NCI-H146 (cell line): Measurements from ENCODE around the gene GABBR2.
"Not testable (repeated sequence)": the region's sequence is repeated elsewhere in the genome, so short reads cannot be mapped to it uniquely, and the experiment has no call there.

Source experiments
- DNase-seq: peaks from one replicate; lab custom pipeline; 2025; lab: John Stamatoyannopoulos, UW

The GABBR2 gene

DNA sequence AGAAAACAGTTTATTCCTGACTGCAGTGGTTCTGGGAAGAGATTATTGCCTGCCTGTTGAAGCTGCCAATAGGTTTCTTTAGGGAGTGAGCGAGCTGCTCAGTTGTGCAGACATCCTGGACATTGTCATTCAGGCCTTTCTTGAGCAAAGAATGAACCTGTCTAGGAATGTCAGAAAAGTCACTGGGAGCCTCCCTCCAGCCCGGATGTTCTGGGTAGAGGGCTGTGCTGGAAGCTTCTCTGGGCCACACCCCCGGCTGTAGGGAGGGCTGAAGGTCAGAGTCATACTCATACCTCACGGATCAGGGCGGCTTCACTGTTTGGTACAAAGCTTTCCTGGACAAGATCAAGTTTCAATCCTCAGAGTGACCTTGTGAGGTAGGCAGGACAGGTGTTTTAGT lies 419.9 kb downstream of the GABBR2 start:
- DNase-seq: no peak

DNA sequence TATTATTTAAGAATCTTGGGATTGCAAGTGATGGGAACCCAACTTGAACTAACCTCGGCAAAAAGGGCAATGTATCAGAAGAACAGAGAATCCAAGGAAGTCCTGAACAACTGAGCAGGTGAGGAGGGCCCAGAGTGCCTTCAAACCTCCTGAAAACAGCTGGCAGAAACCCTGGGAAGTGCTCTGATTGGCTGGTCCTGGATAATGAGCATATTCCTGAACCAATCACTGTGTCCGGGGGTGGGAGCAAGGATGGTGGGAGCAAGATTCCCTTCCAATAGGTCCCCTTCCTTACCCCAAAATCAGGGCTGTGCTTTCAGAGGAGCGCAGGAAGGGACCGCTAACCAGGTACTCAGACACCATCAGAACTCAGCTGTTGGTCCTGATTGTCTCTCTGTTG lies 421.4 kb downstream of the GABBR2 start:
- DNase-seq: no peak

DNA sequence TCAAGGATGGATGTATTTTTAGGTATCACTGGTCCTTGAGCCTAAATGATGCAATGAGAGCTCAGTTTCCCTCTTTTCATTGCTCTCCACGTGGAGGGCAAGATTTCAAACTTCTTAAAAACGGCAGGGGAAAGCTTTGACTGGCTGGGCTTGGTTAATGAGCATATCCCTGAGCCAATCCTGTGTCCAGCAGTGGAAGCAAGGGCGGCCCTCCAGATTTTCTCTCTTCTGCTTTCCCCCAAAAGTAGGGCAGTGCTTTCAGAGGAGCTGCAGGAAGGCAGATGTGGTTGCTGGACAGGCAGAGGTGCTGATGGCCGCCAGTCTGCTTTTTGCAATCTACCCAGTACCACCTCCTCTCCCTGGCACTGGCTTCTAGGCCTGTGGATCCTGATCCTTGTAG lies 423.3 kb downstream of the GABBR2 start:
- DNase-seq: no peak

DNA sequence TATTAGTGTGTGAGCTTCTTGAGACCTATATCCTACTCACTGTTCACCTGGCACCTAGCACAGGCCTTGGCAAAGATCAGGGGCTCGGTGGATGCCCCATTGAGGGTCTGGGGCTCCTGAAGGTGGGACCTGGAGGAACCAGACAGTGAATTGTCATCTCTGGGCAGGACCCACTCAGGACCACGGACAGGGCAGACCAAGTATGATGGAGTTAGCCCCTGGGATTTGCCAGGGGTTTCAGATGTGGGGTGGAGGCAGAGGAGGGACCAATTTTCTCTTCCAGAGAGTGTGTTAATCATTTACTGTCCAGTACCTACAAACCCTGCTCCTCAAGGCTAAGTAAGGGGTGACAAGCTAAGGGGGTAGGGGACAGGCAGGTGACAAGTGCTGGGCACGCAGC lies 424.0 kb downstream of the GABBR2 start:
- DNase-seq: no peak

DNA sequence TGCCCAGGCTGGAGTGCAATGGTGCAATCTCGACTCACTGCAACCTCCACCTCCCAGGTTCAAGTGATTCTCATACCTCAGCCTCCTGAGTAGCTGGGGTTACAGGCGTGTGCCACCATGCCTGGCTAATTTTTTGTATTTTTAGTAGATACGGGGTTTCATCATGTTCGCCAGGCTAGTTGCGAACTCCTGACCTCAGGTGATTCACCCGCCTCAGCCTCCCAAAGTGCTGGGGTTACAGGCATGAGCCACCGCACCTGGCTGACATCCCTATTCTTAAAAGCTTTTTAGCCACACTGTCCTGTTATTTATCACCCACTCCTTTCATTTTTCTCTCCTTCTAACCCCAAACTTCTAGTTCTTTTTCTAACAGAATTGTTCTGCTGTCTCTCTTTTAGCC lies 425.6 kb downstream of the GABBR2 start:
- DNase-seq: not testable (repeated sequence)

DNA sequence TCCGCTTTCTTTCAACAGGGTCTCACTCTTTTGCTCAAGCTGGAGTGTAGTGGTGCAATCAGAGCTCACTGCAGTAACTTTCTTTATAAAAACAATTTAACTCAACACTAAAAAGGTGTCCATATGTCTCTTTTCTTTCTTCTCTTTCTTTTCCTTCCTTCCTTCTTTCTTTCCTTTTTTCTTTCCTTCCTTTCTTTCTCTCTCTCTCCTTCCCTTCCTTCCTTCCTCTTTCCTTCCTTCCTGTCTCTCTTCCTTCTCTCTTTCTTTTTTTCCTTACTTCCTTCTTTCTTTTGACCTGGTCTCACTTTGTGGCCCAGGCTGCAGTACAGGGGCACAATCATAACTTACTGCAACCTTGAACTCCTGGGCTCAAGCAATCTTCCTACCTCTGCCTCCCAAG lies 427.5 kb downstream of the GABBR2 start:
- no peak for DNase-seq

DNA sequence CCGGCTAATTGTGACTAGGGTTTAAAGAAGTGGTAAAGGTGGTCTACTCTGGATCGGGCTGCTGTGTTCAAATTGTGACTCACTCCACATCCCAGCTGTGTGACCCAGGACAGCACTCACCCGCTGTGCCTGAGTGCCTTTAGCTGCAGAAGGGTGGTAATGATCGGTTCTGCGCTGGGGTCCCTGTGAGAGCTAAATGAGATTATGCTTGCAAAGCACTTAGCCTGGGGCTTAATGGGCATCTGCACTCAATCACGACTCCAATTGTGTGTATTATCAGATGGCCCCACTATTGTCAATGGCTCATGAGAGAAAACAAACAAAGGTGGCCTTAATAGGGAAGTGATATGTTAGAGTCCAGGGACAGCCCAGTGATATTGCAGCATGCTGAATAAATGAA lies 428.2 kb downstream of the GABBR2 start:
- DNase-seq: peak; percentile 88

DNA sequence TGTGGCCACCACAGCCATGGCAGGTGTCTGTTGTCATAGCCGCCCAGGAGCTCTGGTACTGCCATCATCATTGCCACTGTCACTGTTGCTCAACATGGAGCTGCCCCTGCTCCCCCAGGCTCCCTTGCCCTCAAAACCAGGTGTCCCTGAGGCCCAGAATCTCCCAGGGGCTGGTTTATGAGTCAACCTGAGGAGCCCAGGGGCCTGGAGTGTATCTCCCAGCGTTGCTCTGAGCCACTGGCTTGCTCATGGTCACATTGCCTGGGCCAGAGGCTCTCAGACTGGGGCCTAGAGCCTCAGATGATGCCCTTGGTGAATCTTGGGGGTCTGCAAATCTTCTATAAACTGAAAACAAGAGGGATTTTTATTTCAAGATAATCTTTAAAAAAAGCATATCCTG lies 428.6 kb downstream of the GABBR2 start:
- no peak for DNase-seq

DNA sequence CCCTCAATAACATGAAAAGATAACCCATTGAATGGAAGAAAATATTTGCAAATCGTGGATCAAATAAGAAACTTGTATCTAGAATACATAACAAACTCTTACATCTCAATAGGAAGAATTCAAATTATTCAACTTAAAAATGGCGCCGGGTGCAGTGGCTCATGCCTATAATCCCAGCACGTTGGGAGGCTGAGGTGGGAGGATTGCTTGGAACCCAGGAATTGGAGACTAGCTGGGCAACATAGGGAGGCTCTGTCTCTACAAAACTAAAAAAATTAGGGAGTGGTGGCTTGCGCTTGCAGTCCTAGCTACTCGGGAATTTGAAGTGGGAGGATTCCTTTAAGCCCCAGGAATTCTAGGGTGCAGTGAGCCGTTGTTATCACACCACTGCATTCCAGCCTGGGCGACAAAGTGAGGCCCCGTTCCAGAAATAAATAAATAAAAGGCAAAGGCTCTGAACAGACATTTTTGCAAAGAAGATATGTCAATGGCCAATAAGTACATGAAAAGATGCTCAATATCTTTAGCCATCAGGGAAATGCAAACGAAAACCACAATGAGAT lies 431.7 kb downstream of the GABBR2 start:
- no peak for DNase-seq

DNA sequence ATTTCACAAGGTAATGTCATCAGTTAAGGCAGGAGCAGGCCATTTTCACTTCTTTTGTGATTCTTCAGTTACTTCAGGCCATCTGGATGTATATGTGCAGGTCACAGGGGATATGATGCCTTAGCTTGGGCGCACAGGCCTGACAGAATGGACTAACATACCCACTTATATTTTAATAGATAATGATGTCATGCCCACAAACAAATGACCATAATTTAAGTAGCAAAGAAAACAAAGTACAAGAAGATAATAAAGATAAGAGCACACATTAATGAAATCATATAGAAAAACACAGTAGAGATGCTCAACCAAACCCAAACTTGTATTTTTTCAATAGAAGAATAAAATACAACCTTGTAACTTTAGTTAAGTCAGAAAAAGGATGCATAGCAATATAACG lies 433.6 kb downstream of the GABBR2 start:
- DNase-seq: no peak

DNA sequence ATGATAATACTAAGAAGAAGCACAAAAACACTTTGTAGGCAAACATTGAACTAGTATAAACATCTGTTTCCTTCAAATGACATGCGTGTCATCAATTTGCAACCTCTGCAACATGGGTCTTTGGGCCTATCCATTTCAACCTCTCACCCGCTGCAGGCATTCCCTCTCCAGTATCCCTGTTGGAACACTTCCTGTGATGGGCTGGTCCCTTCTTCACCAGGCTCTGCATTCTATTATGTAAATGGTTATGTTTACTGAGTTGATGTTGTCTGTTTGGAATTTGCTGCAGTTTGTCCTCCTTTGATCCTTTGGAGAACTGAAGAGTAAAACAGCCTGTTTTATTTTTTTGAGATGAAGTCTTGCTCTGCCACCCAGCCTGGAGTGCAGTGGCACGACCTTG lies 436.7 kb downstream of the GABBR2 start:
- no peak for DNase-seq

DNA sequence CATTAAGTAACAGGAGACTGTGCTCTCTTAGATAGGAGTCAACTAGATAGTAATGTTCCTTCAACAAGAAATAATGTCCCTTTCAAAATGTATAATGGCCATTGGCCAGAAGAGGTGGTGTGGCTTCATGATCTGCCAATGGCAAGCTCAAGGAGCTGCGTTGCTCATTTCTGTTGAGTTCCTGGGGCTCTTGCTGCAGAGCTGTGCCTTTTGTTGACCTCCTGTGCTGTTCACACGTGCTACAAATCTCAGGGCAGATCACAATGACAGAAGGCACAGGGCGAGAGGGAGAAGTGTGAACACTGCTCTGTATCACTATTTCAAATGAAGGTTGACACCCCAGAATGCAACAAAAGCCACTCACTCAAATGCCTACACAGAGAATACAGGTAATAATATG lies 437.3 kb downstream of the GABBR2 start:
- DNase-seq: no peak

DNA sequence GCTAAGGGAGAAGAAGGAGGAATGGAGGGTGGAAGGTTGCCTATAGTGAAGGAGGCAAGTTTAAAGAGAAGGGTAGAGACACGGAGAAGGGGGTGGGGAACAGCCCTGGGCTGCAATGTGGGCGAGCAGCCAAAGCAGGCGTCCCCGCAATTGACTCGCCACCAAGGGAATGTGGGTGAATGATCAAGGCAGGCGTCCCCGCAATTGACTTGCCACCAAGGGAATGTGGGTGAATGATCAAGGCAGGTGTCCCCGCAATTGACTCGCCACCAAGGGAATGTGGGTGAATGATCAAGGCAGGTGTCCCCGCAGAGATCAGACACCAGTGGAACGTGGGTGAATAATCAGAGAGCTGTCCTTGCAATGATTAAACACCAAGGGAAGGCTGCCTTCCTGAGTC lies 438.5 kb downstream of the GABBR2 start:
- not testable (repeated sequence) for DNase-seq

DNA sequence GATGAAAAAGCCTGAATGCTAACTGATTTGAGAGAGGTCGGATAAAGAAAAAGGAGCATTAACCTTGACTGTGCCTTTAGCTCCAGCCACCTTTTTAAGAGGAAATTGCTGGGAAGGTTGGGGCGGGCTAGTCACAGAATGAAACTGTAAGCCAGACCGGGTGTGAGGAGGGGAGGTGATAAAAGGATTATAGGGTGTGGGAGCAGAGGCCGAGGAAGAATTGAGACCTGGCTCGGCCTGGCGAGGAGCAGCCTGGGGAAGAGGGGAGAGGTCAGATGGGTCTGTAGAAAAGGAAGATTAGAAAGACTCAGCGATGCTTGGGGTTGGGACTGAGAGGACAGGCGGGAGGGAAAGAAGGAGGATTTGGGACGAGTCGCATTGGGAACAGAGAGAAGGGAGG lies 439.1 kb downstream of the GABBR2 start:
- DNase-seq: not testable (repeated sequence)

DNA sequence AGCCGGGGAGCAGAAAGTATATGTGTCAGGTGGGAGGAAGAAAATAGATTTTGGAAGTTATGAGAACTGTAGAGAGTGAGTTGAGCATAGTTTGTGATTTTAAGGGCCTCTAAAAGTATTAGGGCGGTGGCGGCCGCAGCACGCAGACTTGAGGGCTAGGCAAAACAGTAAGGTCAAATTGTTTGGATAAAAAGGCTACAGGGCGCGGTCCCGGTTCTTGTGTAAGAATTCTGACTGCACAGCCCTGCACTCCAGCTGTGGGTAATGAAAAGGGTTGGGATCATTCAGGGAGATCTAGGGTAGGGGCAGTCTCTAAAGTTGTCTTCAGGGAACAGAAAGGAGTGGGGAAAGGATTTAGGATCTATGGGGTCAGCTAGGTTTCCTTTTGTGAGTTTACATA lies 441.2 kb downstream of the GABBR2 start:
- DNase-seq: not testable (repeated sequence)

DNA sequence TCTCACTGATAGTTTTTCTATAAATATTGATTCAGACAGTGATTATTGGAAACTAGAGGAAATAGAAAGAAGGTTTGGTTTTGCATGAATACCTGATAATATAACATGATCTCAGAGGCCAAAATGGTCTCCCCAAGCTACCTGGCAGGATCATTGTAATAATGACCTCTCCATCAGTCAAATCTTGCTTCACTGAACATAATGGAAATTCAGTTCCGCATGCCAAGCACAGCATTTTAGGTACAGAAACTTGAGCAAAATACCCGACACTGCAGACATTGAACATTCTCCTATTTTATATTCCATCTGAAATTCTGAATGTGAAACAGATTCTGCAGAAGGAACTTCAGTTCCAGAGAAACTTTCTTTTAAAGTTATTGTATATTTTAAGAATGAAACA lies 444.2 kb downstream of the GABBR2 start:
- no peak for DNase-seq

DNA sequence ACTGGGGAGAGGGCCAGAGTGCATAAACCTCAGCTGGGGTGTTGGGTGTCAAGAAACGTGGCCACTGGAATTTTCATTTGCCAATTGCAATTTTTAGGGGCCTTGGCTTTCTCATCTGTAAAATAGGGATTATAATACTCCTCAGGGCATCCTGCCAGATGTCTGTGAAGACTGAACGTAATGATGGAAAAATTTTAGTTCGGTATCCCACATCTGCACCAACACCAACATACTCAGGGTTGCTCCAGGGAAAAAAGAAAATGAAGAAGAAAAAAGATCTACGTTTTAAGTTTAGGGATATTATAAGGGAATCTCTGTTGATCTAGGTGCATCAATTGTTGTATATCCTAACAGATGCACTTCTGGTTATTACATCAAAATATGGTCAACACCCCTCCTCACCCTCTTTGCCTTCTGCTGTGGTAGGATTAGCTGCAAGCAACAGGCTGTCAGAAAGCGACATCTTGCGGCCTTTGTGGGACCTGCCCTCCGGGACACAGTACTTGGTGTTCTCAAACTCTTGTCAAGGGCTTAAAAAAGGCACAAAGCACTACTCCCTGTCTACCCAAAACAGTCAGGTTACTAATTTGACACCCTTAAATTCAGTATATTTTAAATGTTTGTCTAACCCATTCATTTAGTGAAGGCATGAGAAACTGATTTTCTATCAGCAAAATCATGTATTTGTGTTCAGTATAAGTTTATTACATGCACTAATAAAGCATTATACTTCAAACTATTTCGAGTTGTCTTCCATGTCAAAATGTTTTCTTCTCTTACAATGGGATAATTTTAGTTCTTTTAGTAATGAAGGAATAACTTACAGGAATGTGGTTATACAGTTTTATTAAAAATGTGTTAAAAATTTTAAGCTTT lies 445.0 kb downstream of the GABBR2 start:
- DNase-seq: peak; percentile 63

DNA sequence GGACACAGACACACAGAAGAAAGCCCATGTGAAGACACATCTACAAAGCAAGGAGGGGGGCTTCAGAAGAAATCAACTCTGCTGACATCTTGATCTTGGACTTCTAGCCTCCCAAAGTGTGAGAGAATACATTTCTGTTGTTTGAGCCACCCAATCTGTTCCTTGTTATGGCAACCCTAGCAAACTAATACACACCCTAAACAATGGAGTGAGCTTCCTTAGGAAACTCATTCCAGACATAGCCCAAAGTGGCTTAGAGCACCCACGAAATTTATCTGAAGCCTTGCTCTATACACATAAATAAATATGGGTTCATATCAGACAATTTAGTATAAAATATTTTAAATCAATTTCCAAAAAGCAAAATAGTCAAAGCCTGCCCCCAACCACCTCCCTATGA lies 445.7 kb downstream of the GABBR2 start:
- DNase-seq: no peak

DNA sequence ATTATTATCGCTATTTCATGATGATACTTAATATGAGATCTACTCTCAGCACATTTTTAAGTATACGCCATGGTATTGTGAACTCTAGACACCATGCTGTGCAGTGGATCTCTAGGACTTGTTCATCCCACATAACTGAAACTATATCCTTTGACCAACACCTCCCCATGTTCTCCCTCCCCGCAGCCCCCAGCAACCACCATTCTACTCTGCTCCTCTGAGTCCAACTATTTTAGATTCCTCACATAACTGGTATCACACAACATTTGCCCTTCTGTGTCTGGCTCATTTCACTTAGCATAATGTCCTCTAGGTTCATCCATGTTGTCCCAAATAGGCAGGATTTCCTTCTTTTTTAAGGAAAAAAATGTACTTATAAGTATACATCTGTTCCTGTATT lies 446.7 kb downstream of the GABBR2 start:
- no peak for DNase-seq

DNA sequence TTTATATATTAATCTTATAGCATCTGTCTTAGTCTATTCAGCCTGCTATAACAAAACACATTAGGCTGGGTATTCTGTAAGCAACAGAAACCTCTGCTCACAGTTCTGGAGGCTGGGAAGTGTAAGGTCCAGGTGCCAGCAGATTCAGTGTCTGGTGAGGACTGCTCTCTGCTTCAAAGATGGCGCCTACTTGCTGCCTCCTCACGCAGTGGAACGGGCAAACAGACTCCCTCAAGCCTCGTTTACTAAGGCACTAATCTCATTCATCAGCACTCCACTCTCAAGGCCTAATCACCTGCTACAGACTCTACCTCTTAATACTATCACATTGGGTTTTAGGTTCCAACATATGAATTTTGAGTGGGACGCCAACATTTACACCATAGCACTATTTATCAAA lies 448.1 kb downstream of the GABBR2 start:
- no peak for DNase-seq

DNA sequence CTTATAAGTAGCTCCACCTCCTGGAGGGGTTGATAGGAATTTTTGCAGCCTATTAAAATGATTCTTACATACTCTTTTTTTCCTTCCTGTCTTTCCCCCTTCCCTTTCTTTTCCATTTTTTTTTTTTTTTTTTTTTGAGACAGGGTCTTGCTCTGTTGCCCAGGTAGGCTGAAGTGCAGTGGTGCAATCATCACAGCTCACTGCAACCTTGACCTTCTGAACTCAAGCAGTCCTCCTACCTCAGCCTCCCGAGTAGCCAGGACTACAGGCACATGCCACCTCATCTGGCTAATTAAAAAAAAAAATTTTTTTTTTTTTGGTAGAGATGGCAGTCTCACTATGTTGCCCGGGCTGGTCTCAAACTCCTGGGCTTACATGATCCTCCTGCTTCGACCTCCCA lies 448.9 kb downstream of the GABBR2 start:
- DNase-seq: no peak

DNA sequence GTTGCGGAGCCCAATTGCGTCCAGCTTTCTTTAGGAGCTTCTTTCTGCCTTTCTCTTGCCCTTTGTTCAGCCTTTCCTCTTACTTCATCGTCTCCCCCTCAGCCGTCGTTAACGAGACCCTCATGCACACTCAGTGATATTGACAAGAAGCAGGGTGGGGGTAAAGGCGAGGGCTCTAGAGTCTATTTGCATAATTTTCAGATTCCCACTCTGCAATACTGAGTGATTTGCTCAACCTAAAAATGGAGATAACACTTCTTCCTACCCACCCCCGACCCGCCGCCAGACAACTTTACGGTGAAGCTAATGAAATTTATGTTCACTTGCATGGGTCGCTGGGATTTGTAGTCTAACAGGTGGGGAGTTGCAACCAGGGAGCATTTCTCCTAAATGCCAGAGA lies 452.0 kb downstream of the GABBR2 start:
- peak; percentile 23 for DNase-seq

DNA sequence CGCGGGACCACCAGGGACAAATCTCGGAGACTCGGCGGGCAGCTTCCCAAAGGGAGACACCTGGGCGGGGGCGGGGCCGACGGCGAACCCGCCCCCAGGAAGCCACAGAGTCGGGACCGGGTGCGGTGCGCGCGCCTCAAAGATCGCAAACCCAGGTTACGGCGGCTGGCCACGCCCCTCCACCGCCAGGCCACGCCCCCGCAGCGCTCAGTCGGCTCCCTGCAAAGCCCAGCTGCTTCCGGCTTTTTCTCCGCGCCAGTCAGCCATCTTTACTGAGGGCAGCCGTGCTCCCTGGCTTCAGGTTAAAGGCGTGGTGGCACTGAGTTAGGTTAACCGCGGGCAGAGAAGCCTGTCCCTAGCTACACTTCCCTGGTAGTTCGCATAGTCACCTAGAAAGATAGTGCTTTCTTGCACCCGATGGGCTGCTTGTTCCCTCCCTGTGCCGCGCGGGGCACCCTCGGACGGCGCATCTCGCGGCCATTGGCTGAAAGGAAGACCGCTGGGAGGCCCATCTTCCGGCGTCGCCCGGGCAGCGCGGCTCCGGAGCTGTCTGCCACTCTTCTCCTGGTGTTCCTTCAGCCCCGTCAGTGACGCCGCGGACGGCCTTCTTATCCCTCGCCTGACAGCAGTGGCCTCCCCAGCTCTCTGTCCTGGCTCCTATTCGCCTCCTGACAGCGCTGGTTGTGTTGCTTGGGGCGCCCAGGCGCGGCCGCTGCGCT lies 453.0 kb downstream of the GABBR2 start, which contains the start of gene TBC1D2:
Gene TBC1D2, minus strand, starts transcription at position 72 of the 719 bp plus-strand sequence. CDS start 108 bp downstream, outside the sequence.
- peak; percentile 87 for DNase-seq
